ENCODE data around the gene MYO7B. TPM values are rescaled to one million over a fixed set of nuclear protein-coding genes. Genes with fewer than 3 reads are reported as not detected.

MYO7B gene
- total RNA-seq, 2 experiments from 2014 or later, result 0.75 to 1.5 TPM

- intact Hi-C loops (cut with DNase I, micrococcal nuclease), result no loop called here
- Mint-ChIP-seq H3K36me3 (ENCODE audit: low read depth) (no peaks in the 10 kb centered on the region), H3K27ac (no peak overlapping the region), H3K9me3 (ENCODE audit: low read depth) (peaks cover 7% of the 10 kb centered on the region), H3K27me3 (no peaks in the 10 kb centered on the region), H3K4me3 (no peak overlapping the region), H3K4me1 (peaks cover 8% of the 10 kb centered on the region)
- ChIA-PET CTCF (interaction anchor here (0.9 to 1.5 kb wide), 2 partner anchors 14 to 45 kb away, joined by 4 to 5 read pairs; no protein-coding TSS in a partner anchor), POLR2A (no interaction called here)
- ATAC-seq (no peak), DNase-seq (no peak)
Measured at GRCh38 chr2:127605691-127606263, 70.3 kb downstream of the MYO7B start.

GRCh38 chr2:127606625-127607398 lies 71.3 kb downstream of the MYO7B start:
- ChIA-PET CTCF (interaction anchor here (0.5 to 1.5 kb wide), 2 partner anchors 15 to 327 kb away, joined by 3 to 5 read pairs; no protein-coding TSS in a partner anchor), POLR2A (no interaction called here)
- intact Hi-C loops (cut with DNase I, micrococcal nuclease), result no loop called here
- Mint-ChIP-seq H3K4me3 (no peak overlapping the region), H3K27ac (no peak overlapping the region), H3K36me3 (ENCODE audit: low read depth) (no peaks in the 10 kb centered on the region), H3K9me3 (ENCODE audit: low read depth) (peaks cover 6% of the 10 kb centered on the region), H3K4me1 (peaks cover 8% of the 10 kb centered on the region), H3K27me3 (no peaks in the 10 kb centered on the region)
- DNase-seq (peak; percentile 1), ATAC-seq (no peak)

DNA sequence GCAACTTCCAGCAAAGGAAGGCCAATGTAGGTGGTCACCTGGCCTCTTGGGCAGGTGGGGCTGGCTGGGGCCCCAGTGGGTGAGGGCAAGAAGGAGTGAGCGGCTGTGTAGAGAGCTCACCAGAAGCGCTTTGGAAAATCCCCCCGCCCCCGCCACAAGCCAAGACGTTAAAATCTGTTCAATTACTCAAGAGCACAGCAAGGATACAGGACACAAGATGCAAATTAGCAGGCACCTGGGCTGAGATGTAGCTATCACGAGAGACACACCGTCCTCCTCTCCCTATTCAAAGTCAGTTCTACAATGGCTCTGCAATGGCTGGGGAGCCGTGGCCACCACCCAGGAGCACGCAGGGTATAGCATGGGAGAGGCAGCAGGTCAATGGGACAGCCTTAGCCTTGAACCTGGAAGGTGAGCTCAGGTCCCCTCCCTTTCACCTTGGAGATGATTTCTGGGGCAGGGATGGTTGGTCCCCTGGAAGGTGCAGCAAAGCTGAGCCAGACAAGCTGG lies 72.0 kb downstream of the MYO7B start:
- Mint-ChIP-seq H3K4me3 (no peak overlapping the region), H3K27me3 (no peaks in the 10 kb centered on the region), H3K9me3 (ENCODE audit: low read depth) (peaks cover 5% of the 10 kb centered on the region), H3K4me1 (peaks cover 8% of the 10 kb centered on the region), H3K36me3 (ENCODE audit: low read depth) (no peaks in the 10 kb centered on the region), H3K27ac (no peak overlapping the region)
- ChIA-PET CTCF (interaction anchor here (0.5 kb wide), 1 partner anchor 328 kb away, joined by 3 read pairs; no protein-coding TSS in a partner anchor), POLR2A (no interaction called here)
- DNase-seq (peak; percentile 2), ATAC-seq (no peak)
- intact Hi-C loops (cut with DNase I, micrococcal nuclease), result no loop called here

GRCh38 chr2:127608061-127609030 lies 72.9 kb downstream of the MYO7B start:
- Mint-ChIP-seq H3K4me1 (peaks cover 8% of the 10 kb centered on the region), H3K27ac (no peak overlapping the region), H3K9me3 (ENCODE audit: low read depth) (peaks cover 5% of the 10 kb centered on the region), H3K4me3 (no peak overlapping the region), H3K27me3 (no peaks in the 10 kb centered on the region), H3K36me3 (ENCODE audit: low read depth) (peaks cover 3% of the 10 kb centered on the region)
- DNase-seq (no peak), ATAC-seq (no peak)
- ChIA-PET POLR2A (no interaction called here), CTCF (no interaction called here)
- intact Hi-C loops (cut with DNase I, micrococcal nuclease), result no loop called here

- POLR2A ChIA-PET, result no interaction called here
- Mint-ChIP-seq H3K27ac (no peak overlapping the region), H3K27me3 (no peaks in the 10 kb centered on the region), H3K9me3 (ENCODE audit: low read depth) (peaks cover 9% of the 10 kb centered on the region), H3K4me3 (no peak overlapping the region), H3K36me3 (ENCODE audit: low read depth) (peaks cover 3% of the 10 kb centered on the region), H3K4me1 (peaks cover 8% of the 10 kb centered on the region)
- no peak for ATAC-seq
- CTCF ChIA-PET, result interaction anchor here (1.1 kb wide), 1 partner anchor 35 kb away, joined by 3 read pairs; no protein-coding TSS in a partner anchor
- intact Hi-C loops (cut with DNase I, micrococcal nuclease), result no loop called here
- DNase-seq, result peak; percentile 4
Measured at GRCh38 chr2:127609031-127609751, 73.7 kb downstream of the MYO7B start.

- Mint-ChIP-seq H3K4me1 (peaks cover 5% of the 10 kb centered on the region), H3K9me3 (ENCODE audit: low read depth) (peaks cover 9% of the 10 kb centered on the region), H3K27ac (no peak overlapping the region), H3K4me3 (no peak overlapping the region), H3K36me3 (ENCODE audit: low read depth) (peaks cover 3% of the 10 kb centered on the region), H3K27me3 (no peaks in the 10 kb centered on the region)
- ATAC-seq (no peak), DNase-seq (peak; percentile 2)
- intact Hi-C loops (cut with DNase I, micrococcal nuclease), result no loop called here
- POLR2A ChIA-PET, result interaction anchor here (0.7 kb wide), 1 partner anchor 28 kb away, joined by 4 read pairs; no protein-coding TSS in a partner anchor
- CTCF ChIA-PET, result interaction anchor here (0.8 to 2.0 kb wide), 3 partner anchors 19 to 39 kb away, joined by 3 to 10 read pairs (median 3); no protein-coding TSS in a partner anchor
Measured at GRCh38 chr2:127609818-127610217, 74.3 kb downstream of the MYO7B start.

DNA sequence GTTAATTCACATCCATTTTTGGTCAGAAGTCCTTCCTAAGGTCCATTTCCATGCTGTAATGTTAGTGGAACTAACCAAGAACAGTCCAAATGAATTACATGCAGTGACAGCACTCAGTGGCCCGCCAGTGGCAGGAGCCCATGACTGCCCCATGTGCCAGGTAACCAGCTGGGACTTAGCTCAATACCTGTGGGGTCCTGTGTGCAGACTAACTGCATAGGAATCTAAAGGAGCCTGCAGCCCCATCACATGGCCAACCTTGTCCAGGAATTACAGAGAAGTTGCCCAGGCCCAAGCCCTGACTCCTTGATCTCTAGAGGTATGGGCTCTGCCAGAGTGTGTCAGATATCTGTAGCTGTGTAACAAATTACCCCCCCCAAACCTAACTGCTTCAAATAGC lies 75.1 kb downstream of the MYO7B start:
- Mint-ChIP-seq H3K27me3 (no peaks in the 10 kb centered on the region), H3K4me1 (peaks cover 7% of the 10 kb centered on the region), H3K27ac (no peak overlapping the region), H3K4me3 (no peak overlapping the region), H3K36me3 (ENCODE audit: low read depth) (peaks cover 3% of the 10 kb centered on the region), H3K9me3 (ENCODE audit: low read depth) (peaks cover 9% of the 10 kb centered on the region)
- POLR2A ChIA-PET, result no interaction called here
- DNase-seq, result no peak
- intact Hi-C loops (cut with DNase I, micrococcal nuclease), result no loop called here
- ATAC-seq, result no peak
- CTCF ChIA-PET, result interaction anchor here (0.6 to 2.0 kb wide), 4 partner anchors 19 to 128 kb away, joined by 3 to 10 read pairs (median 3); no protein-coding TSS in a partner anchor

- Mint-ChIP-seq H3K27me3 (no peaks in the 10 kb centered on the region), H3K27ac (no peak overlapping the region), H3K4me1 (peaks cover 15% of the 10 kb centered on the region), H3K36me3 (ENCODE audit: low read depth) (peaks cover 3% of the 10 kb centered on the region), H3K9me3 (ENCODE audit: low read depth) (peaks cover 9% of the 10 kb centered on the region), H3K4me3 (no peak overlapping the region)
- ATAC-seq (no peak), DNase-seq (peak; percentile 1)
- intact Hi-C loops (cut with DNase I, micrococcal nuclease), result no loop called here
- ChIA-PET CTCF (interaction anchor here (0.6 to 2.0 kb wide), 2 partner anchors 20 to 129 kb away, joined by 3 to 10 read pairs; no protein-coding TSS in a partner anchor), POLR2A (no interaction called here)
Measured at GRCh38 chr2:127611076-127611925, 75.8 kb downstream of the MYO7B start.

- no peak overlapping the region for H3K4me3 Mint-ChIP-seq
- peaks cover 3% of the 10 kb centered on the region for H3K27me3 Mint-ChIP-seq
- H3K27ac Mint-ChIP-seq, result no peak overlapping the region
- peaks cover 3% of the 10 kb centered on the region for H3K36me3 Mint-ChIP-seq (ENCODE audit: low read depth)
- no peak for DNase-seq
- no peak for ATAC-seq
- intact Hi-C loops (cut with DNase I, micrococcal nuclease), result no loop called here
- ChIA-PET CTCF (no interaction called here), POLR2A (no interaction called here)
- peaks cover 24% of the 10 kb centered on the region for H3K4me1 Mint-ChIP-seq
- peaks cover 9% of the 10 kb centered on the region for H3K9me3 Mint-ChIP-seq (ENCODE audit: low read depth)
Measured at GRCh38 chr2:127612111-127612822, 76.8 kb downstream of the MYO7B start.
